CD14-positive monocyte (primary cell): Measurements from ENCODE around the gene EML3. TPM values are rescaled to one million over a fixed set of nuclear protein-coding genes. Genes with fewer than 3 reads are reported as not detected.

Experiments
- DNase-seq, 3 donors: peaks; one replicate each; pipeline ENCODE4 v3.0.0-alpha.2; 2011 to 2022
- H2AFZ ChIP-seq: 2 replicates; pipeline ENCODE4 v1.6.0; 2012; ENCODE audit warnings: mild to moderate bottlenecking, low read depth, low read length, inconsistent platforms; ENCODE audit not compliant: insufficient read depth, poor library complexity, severe bottlenecking
- H3K27ac ChIP-seq, 2 donors: 1 replicate in 1 of 2; 2 replicates in 1 of 2; pipeline ENCODE4 v1.5.1; 2012 to 2013; ENCODE audit warnings: low read length in 2 of 2, control low read depth in 1 of 2, inconsistent platforms in 1 of 2, low read depth in 1 of 2, mild to moderate bottlenecking in 1 of 2
- H3K27me3 ChIP-seq, 2 donors: one replicate each; pipeline versions ENCODE4 v1.6.0 to v1.6.1; 2011 to 2013; ENCODE audit warnings: low read length in 2 of 2; ENCODE audit not compliant: control insufficient read depth in 2 of 2, insufficient read depth in 2 of 2
- H3K36me3 ChIP-seq, 2 donors: replicated peaks in 1 of 2; 1 replicate in 1 of 2; 2 replicates in 1 of 2; pipeline versions ENCODE4 v1.5.1 to v1.6.1; 2012 to 2013; ENCODE audit warnings: low read length in 2 of 2, control low read depth in 1 of 2, inconsistent platforms in 1 of 2, mild to moderate bottlenecking in 1 of 2; ENCODE audit not compliant: insufficient read depth in 2 of 2, control insufficient read depth in 1 of 2
- H3K4me1 ChIP-seq, 2 donors: 1 replicate in 1 of 2; 2 replicates in 1 of 2; pipeline versions ENCODE4 v1.5.1 to v1.6.1; 2012 to 2013; ENCODE audit warnings: low read length in 2 of 2, control low read depth in 1 of 2, inconsistent platforms in 1 of 2, mild to moderate bottlenecking in 1 of 2, moderate library complexity in 1 of 2; ENCODE audit not compliant: insufficient read depth in 2 of 2, control insufficient read depth in 1 of 2
- H3K4me2 ChIP-seq: replicated peaks from 2 replicates; pipeline ENCODE3; 2012; ENCODE audit warnings: low read length, moderate library complexity, mild to moderate bottlenecking; ENCODE audit not compliant: poor library complexity, severe bottlenecking; ENCODE audit errors: extremely low read depth
- H3K4me3 ChIP-seq, 3 experiments: fragments of 200-600 bp in 1 of 3; sonication (generic) in 1 of 3; replicated peaks in 1 of 3; 1 replicate in 2 of 3; 2 replicates in 1 of 3; pipeline ENCODE4 v1.5.1; 2011 to 2013; ENCODE audit warnings: low read length in 3 of 3, mild to moderate bottlenecking in 3 of 3, control low read depth in 2 of 3, low read depth in 2 of 3, inconsistent platforms in 1 of 3, moderate library complexity in 1 of 3
- H3K79me2 ChIP-seq: 2 replicates; pipeline ENCODE4 v1.6.0; 2012; ENCODE audit warnings: mild to moderate bottlenecking, control low read depth, inconsistent platforms, low read length, moderate library complexity; ENCODE audit not compliant: insufficient read depth
- H3K9ac ChIP-seq: 2 replicates; pipeline ENCODE4 v1.6.0; 2017; ENCODE audit warnings: low read length, mild to moderate bottlenecking; ENCODE audit not compliant: insufficient read depth, poor library complexity, severe bottlenecking
- H3K9me3 ChIP-seq, 2 donors: replicated peaks in 1 of 2; 1 replicate in 1 of 2; 2 replicates in 1 of 2; pipeline versions ENCODE4 v1.5.1 to v1.6.1; 2012 to 2013; ENCODE audit warnings: low read length in 2 of 2, control low read depth in 1 of 2; ENCODE audit not compliant: control insufficient read depth in 1 of 2, insufficient read depth in 1 of 2
- H4K20me1 ChIP-seq: 2 replicates; pipeline ENCODE4 v1.6.0; 2012; ENCODE audit warnings: mild to moderate bottlenecking, low read length, control low read depth, moderate library complexity; ENCODE audit not compliant: insufficient read depth
- H3K27ac Mint-ChIP-seq, 7 donors: one replicate each; pipeline ENCODE4 v1.8.0; 2020; ENCODE audit warnings: mild to moderate bottlenecking in 7 of 7, mixed read lengths in 7 of 7, moderate library complexity in 6 of 7, inconsistent platforms in 2 of 7
- H3K27me3 Mint-ChIP-seq, 3 donors: one replicate each; pipeline ENCODE4 v1.8.0; 2021 to 2022; ENCODE audit warnings: low read depth in 3 of 3, mild to moderate bottlenecking in 3 of 3, mixed read lengths in 3 of 3, moderate library complexity in 3 of 3, inconsistent platforms in 1 of 3
- H3K36me3 Mint-ChIP-seq, 2 donors: one replicate each; pipeline ENCODE4 v1.8.0; 2020; ENCODE audit warnings: mixed read lengths in 2 of 2, inconsistent platforms in 1 of 2, mild to moderate bottlenecking in 1 of 2
- H3K4me1 Mint-ChIP-seq: one replicate; pipeline ENCODE4 v1.8.0; 2020; ENCODE audit warnings: mild to moderate bottlenecking, mixed read lengths
- H3K4me3 Mint-ChIP-seq, 2 donors: one replicate each; pipeline ENCODE4 v1.8.0; 2020; ENCODE audit warnings: mild to moderate bottlenecking in 2 of 2, mixed read lengths in 2 of 2, moderate library complexity in 1 of 2
- H3K9me3 Mint-ChIP-seq, 7 donors: one replicate each; pipeline ENCODE4 v1.8.0; 2020 to 2022; ENCODE audit warnings: mixed read lengths in 7 of 7, mild to moderate bottlenecking in 6 of 7, moderate library complexity in 6 of 7, inconsistent platforms in 2 of 7
- CTCF ChIP-seq: fragments of 200-600 bp; IDR thresholded peaks from one replicate; pipeline ENCODE4 v1.8.0; 2022; ENCODE audit warnings: antibody characterized with exemption, mild to moderate bottlenecking
- WGBS: methylation state at CpG from one replicate; pipeline ENCODE4 v1.1.5; 2013; ENCODE audit warnings: missing lambda C conversion rate; ENCODE audit not compliant: insufficient coverage; 5-methylcytosine and 5-hydroxymethylcytosine counted together
- intact Hi-C, 2 donors: fragments of 100-400 bp; cut with micrococcal nuclease; formaldehyde crosslinking; loops; one replicate each; pipeline versions ENCODE4 v1.15.0 to v1.15.1; 2023
- polyA plus RNA-seq, 3 donors: library from polyadenylated mRNA; depleted of rRNA in 1 of 3; unstranded in 2 of 3; stranded (reverse) in 1 of 3; fragments of 300-500 nt in 2 of 3; fragments of >200 nt in 1 of 3; fragmentation: Illumina TruSeq in 2 of 3; gene quantifications; 1 replicate in 2 of 3; 2 replicates in 1 of 3; pipeline ENCODE4 v1.2.3, GENCODE V29; 2012 to 2021

The EML3 gene
- polyA plus RNA-seq, 3 donors = 7.2 to 131 (median 10.6) TPM

GRCh38 chr11:62559204-62559603 lies 53.4 kb downstream of the EML3 start:
- H3K27me3 ChIP-seq = no peaks in the 10 kb centered on the region
- no peak overlapping the region for H3K4me3 ChIP-seq
- WGBS = 89% methylated on average over 5 of the region's 8 CpGs
- Mint-ChIP-seq H3K9me3 (no peaks in the 10 kb centered on the region), H3K4me1 (peaks cover 51% of the 10 kb centered on the region), H3K4me3 (no peak overlapping the region), H3K27ac (peak overlapping the region in 5 of 7 donors; percentile 70 to 87 (median 86)), H3K27me3 (peaks cover 0 to 12% (median 2%) of the 10 kb centered on the region in 3 donors), H3K36me3 (peaks cover 34 to 61% of the 10 kb centered on the region in 2 donors)
- H3K9me3 ChIP-seq = no peaks in the 10 kb centered on the region
- peaks cover 43 to 46% of the 10 kb centered on the region in 2 donors for H3K36me3 ChIP-seq
- TF ChIP-seq CTCF = no peak
- H3K9ac ChIP-seq = no peak overlapping the region
- H2AFZ ChIP-seq = no peak overlapping the region
- H3K27ac ChIP-seq = no peak overlapping the region
- H3K4me1 ChIP-seq = peaks cover 50 to 58% of the 10 kb centered on the region in 2 donors
- H3K4me2 ChIP-seq = no peak overlapping the region
- H4K20me1 ChIP-seq = peaks cover 30% of the 10 kb centered on the region
- DNase-seq = no peak
- H3K79me2 ChIP-seq = peaks cover 70% of the 10 kb centered on the region
- intact Hi-C loops = loop anchor here in 1 of 2 donors (2.0 kb wide), 1 partner anchor 18 kb away; no protein-coding TSS in a partner anchor

- Histone ChIP-seq H3K36me3 (peaks cover 40 to 41% of the 10 kb centered on the region in 2 donors), H3K27ac (peak overlapping the region in 1 of 2 donors; percentile 9), H3K9me3 (no peaks in the 10 kb centered on the region), H3K4me2 (no peak overlapping the region), H3K9ac (no peak overlapping the region), H3K79me2 (peaks cover 69% of the 10 kb centered on the region), H2AFZ (no peak overlapping the region), H3K27me3 (no peaks in the 10 kb centered on the region), H3K4me3 (no peak overlapping the region), H3K4me1 (peaks cover 55 to 63% of the 10 kb centered on the region in 2 donors), H4K20me1 (peaks cover 27% of the 10 kb centered on the region)
- no peak for TF ChIP-seq CTCF
- Mint-ChIP-seq H3K4me1 (peaks cover 56% of the 10 kb centered on the region), H3K27ac (peak overlapping the region in 2 of 7 donors; percentile 49 to 61), H3K27me3 (peaks cover 0 to 12% (median 2%) of the 10 kb centered on the region in 3 donors), H3K4me3 (no peak overlapping the region), H3K36me3 (peaks cover 30 to 57% of the 10 kb centered on the region in 2 donors), H3K9me3 (no peaks in the 10 kb centered on the region)
- DNase-seq = no peak
- 100% methylated on average over 1 of the region's 9 CpGs for WGBS
- intact Hi-C loops = loop anchor here in 1 of 2 donors (2.0 kb wide), 1 partner anchor 18 kb away; no protein-coding TSS in a partner anchor
These were observed 53.9 kb downstream of the EML3 start for GRCh38 chr11:62558669-62559068.
